ENCODE results near the gene PLEKHN1.

GRCh38 chr1:999725-1000356 is 33.6 kb downstream of the PLEKHN1 start, which contains the start of gene HES4:
- TF ChIP-seq, protein P1, sequence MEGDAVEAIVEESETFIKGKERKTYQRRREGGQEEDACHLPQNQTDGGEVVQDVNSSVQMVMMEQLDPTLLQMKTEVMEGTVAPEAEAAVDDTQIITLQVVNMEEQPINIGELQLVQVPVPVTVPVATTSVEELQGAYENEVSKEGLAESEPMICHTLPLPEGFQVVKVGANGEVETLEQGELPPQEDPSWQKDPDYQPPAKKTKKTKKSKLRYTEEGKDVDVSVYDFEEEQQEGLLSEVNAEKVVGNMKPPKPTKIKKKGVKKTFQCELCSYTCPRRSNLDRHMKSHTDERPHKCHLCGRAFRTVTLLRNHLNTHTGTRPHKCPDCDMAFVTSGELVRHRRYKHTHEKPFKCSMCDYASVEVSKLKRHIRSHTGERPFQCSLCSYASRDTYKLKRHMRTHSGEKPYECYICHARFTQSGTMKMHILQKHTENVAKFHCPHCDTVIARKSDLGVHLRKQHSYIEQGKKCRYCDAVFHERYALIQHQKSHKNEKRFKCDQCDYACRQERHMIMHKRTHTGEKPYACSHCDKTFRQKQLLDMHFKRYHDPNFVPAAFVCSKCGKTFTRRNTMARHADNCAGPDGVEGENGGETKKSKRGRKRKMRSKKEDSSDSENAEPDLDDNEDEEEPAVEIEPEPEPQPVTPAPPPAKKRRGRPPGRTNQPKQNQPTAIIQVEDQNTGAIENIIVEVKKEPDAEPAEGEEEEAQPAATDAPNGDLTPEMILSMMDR (conservative IDR thresholded peaks at IDR 0.05 in 1 of 2, IDR thresholded peaks at IDR 0.05 in 1 of 2; ENCODE audit: extremely low read depth in 1 of 2, insufficient read depth in 1 of 2, low read depth in 1 of 2, low read length in 2 of 2) = no peak
- TF ChIP-seq EZH2 (IDR thresholded peaks at IDR 0.05; ENCODE audit: borderline replicate concordance, low read length) = no peak

All from mammary epithelial cell (primary cell).